HepG2 (cell line): ENCODE measurements around the gene H1-8. TPM values are rescaled to one million over a fixed set of nuclear protein-coding genes. Genes with fewer than 3 reads are reported as not detected.

Source experiments
- ATAC-seq: fragments of 200-7000 bp; cut with Tn5 transposase; 3 replicates; pipeline ENCODE4 v1.9.1; 2020; ENCODE audit warnings: mild to moderate bottlenecking, moderate library complexity
- BruUV-seq: library from RNA; stranded (reverse); fragments of 400-500 nt; replicated peaks from 2 replicates; lab custom pipeline; 2021; lab: Mats Ljungman, UMichigan
- CTCF ChIA-PET: fragments of 300-600 bp; formaldehyde crosslinking; extraction: SDS; loops from one replicate; lab custom pipeline; 2021; ENCODE audit warnings: low total read pairs, inconsistent platforms, low intra/inter-chr PET ratio; lab: Yijun Ruan, JAX
- POLR2A ChIA-PET: fragments of 350-600 bp; sonication (Branson Sonifier 250); formaldehyde crosslinking; loops from one replicate; lab custom pipeline; 2020; ENCODE audit warnings: antibody characterized with exemption, inconsistent platforms; lab: Yijun Ruan, JAX
- DNase-seq: peaks from one replicate; pipeline ENCODE4 v3.0.0-alpha.2; 2015; ENCODE audit warnings: low spot score
- FAIRE-seq: peaks from 3 replicates; lab custom pipeline; 2011; peaks lifted over from hg19 to GRCh38; lab: Jason Lieb, UNC
- H2AFZ ChIP-seq: one replicate; pipeline ENCODE4 v1.6.1; 2011; ENCODE audit warnings: low read length, inconsistent platforms
- H3K27ac ChIP-seq: fragments of 300-600 bp; 3 replicates; pipeline ENCODE4 v1.8.0; 2011; ENCODE audit warnings: mixed run types, mild to moderate bottlenecking, mixed read lengths, low read length, inconsistent platforms; ENCODE audit not compliant: insufficient read depth; ENCODE audit errors: extremely low read length
- H3K27me3 ChIP-seq, 2 experiments: fragments of 200-600 bp in 1 of 2; 2 replicates in 1 of 2; 3 replicates in 1 of 2; pipeline versions ENCODE4 v1.6.0 to v1.8.0; 2011; ENCODE audit warnings: low read length in 2 of 2, mild to moderate bottlenecking in 2 of 2, moderate library complexity in 2 of 2, inconsistent platforms in 1 of 2; ENCODE audit not compliant: insufficient read depth in 2 of 2, control insufficient read depth in 1 of 2
- H3K36me3 ChIP-seq, 2 experiments: fragments of 200-600 bp in 1 of 2; replicated peaks in 1 of 2; 2 replicates in 1 of 2; 3 replicates in 1 of 2; pipeline versions ENCODE4 v1.5.1 to v1.8.0; 2011; ENCODE audit warnings: low read length in 2 of 2, inconsistent platforms in 1 of 2; ENCODE audit not compliant: insufficient read depth in 2 of 2, control insufficient read depth in 1 of 2
- H3K4me1 ChIP-seq: 2 replicates; pipeline ENCODE4 v1.5.1; 2012; ENCODE audit warnings: low read length, inconsistent platforms; ENCODE audit not compliant: insufficient read depth
- H3K4me2 ChIP-seq: 2 replicates; pipeline ENCODE4 v1.6.0; 2011; ENCODE audit warnings: low read depth, low read length, inconsistent platforms
- H3K4me3 ChIP-seq, 3 experiments: fragments of 200-600 bp in 1 of 3; sonication (generic), shearing (Covaris generic) in 1 of 3; replicated peaks in 1 of 3; 2 replicates each; pipeline ENCODE4 v1.5.1; 2011 to 2016; ENCODE audit warnings: low read length in 3 of 3, inconsistent platforms in 2 of 3, low read depth in 2 of 3, mild to moderate bottlenecking in 2 of 3, control low read depth in 1 of 3, mixed read lengths in 1 of 3; ENCODE audit not compliant: insufficient read depth in 1 of 3
- H3K79me2 ChIP-seq: one replicate; pipeline ENCODE4 v1.6.1; 2011; ENCODE audit warnings: low read length, inconsistent platforms; ENCODE audit not compliant: insufficient read depth
- H3K9ac ChIP-seq: 2 replicates; pipeline ENCODE4 v1.6.0; 2011; ENCODE audit warnings: mild to moderate bottlenecking, low read depth, low read length, inconsistent platforms; ENCODE audit not compliant: insufficient read depth
- H3K9me3 ChIP-seq: 2 replicates; pipeline ENCODE4 v1.5.1; 2012; ENCODE audit warnings: mild to moderate bottlenecking, low read length
- H4K20me1 ChIP-seq: 2 replicates; pipeline ENCODE4 v1.6.0; 2011; ENCODE audit warnings: inconsistent platforms, mild to moderate bottlenecking, low read length, moderate library complexity; ENCODE audit not compliant: insufficient read depth
- AGO2 ChIP-seq: fragments of 200-400 bp; formaldehyde crosslinking; optimal IDR thresholded peaks from 2 replicates; pipeline ENCODE3; 2017; ENCODE audit warnings: mild to moderate bottlenecking, low read depth, low read length, moderate library complexity
- ATF1 ChIP-seq: IDR thresholded peaks from 2 replicates; pipeline ENCODE4 v1.6.1; 2016; ENCODE audit warnings: mild to moderate bottlenecking, control low read depth
- HNRNPLL ChIP-seq: fragments of 200-400 bp; formaldehyde crosslinking; IDR thresholded peaks from 2 replicates; pipeline ENCODE4 v1.6.1; 2017; ENCODE audit warnings: mild to moderate bottlenecking, low read depth, low read length; ENCODE audit not compliant: poor library complexity, severe bottlenecking
- TRIM22 ChIP-seq: fragments of 450-650 bp; IDR thresholded peaks from 2 replicates; pipeline ENCODE4 v1.6.1; 2017
- ZNF569 ChIP-seq: sonication (generic); formaldehyde crosslinking; IDR thresholded peaks from 2 replicates; pipeline ENCODE4 v1.5.0; 2020; ENCODE audit warnings: mild to moderate bottlenecking, missing genetic modification reagents, moderate library complexity, borderline replicate concordance
- ZNF605 ChIP-seq: sonication (generic); formaldehyde crosslinking; IDR thresholded peaks from 2 replicates; pipeline ENCODE4 v1.8.0; 2022; ENCODE audit warnings: mild to moderate bottlenecking, missing genetic modification reagents
- ZNF780A ChIP-seq: sonication (generic); formaldehyde crosslinking; IDR thresholded peaks from 2 replicates; pipeline ENCODE4 v1.8.0; 2022; ENCODE audit warnings: mild to moderate bottlenecking, missing genetic modification reagents, moderate library complexity
- WGBS: methylation state at CpG from one replicate; pipeline ENCODE4 v1.1.6; 2017; ENCODE audit warnings: low lambda C conversion rate; 5-methylcytosine and 5-hydroxymethylcytosine counted together
- in situ Hi-C: cut with HindIII; loops from 2 replicates; pipeline ENCODE4 v1.10.0; 2017; ENCODE audit warnings: low pct_unique_long_range_greater_than_20kb; ENCODE audit not compliant: extremely low pct_ligation_motif_present
- intact Hi-C: fragments of 100-400 bp; cut with micrococcal nuclease; formaldehyde crosslinking; loops from one replicate; pipeline ENCODE4 v1.10.0; 2022; ENCODE audit not compliant: unreplicated experiment
- polyA plus RNA-seq, 8 experiments: library from polyadenylated mRNA; depleted of rRNA in 3 of 8; stranded (reverse) in 7 of 8; unstranded in 1 of 8; fragments of >200 nt; fragmentation: Illumina TruSeq in 4 of 8; extraction: Trizol in 4 of 8; gene quantifications; 2 replicates each; pipeline versions ENCODE4 v1.2.1 to v1.2.3, GENCODE V29; 2011 to 2016; ENCODE audit warnings: low read depth in 4 of 8, missing spikeins in 1 of 8, mixed read lengths in 1 of 8; ENCODE audit not compliant: insufficient read depth in 1 of 8
- total RNA-seq, 5 experiments: library from RNA; depleted of rRNA; stranded (reverse); fragments of >200 nt; fragmentation: Illumina TruSeq; extraction: Trizol; gene quantifications; 2 replicates each; pipeline ENCODE4 v1.2.3, GENCODE V29; 2016; ENCODE audit warnings: low read depth in 1 of 5
- TF ChIP-seq, protein P1 (sequence below): sonication (generic); formaldehyde crosslinking; IDR thresholded peaks from 2 replicates; pipeline ENCODE4 v1.4.0; 2020; ENCODE audit warnings: mild to moderate bottlenecking, missing genetic modification reagents

Gene H1-8
- total and polyA plus RNA-seq, 2 of the 13 experiments (the other 11 are each of a cell fraction or from before 2014, with no cell fraction given), result 0.08 TPM; not detected in 1

DNA sequence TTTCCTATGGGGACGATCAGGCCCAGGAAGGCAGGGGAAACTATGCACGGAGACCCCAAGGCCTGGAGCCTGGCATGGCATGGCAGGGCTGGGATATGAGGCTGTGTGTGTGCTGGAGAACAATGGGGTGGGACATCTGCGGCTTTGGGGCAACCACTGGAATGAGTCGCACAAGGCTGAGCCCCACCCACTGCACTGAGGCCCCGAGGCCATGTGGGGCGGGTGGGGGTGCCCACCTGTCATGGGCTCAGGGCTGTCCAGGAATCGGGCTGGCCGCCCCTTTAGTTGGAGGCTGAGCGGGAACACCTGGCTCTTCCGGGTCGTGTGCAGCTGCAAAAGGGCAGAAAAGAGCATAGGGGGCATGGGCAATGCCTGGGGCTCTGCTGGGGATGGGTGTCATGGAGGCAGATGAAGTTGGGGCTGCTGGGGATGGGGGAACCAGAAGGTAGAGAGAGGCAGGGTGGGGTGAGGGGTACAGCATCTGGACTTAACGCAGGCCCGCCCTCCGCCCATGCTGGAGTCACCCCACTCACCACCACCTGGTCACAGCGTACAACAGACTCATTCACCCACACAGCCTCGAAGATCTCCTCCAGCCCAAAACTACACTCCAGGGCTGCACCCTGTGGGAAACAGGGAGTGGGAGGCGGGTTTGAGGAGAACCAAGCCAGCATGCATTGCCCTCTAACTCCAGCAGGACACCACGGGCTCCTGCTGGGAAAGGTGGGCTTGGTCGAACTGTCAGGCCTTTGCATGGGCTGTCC is 32.4 kb downstream of the H1-8 start (continued):
- TF ChIP-seq ZNF569 (CRISPR knock-in tag), result no peak
- no peak for TF ChIP-seq ATF1
- TF ChIP-seq, all 625 proteins: peak for 0

DNA sequence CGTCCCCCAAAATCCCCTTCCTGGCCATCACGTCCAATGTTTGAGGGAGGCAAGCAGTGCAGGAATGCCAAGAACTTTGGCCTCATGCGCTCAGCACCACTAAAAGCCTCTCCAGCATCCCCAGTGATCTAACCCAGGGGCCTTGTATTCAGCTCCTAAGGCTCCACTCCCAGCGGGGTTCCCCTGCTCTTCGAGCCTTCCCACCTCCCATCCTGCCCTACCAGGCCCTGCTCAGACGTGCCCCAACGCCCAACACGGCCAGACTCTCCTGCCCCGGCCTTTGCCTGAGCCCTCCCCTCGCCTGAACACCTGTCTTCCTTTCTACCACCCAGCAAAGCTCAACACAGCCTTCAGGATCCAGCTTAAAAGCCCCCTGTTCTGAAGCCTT is 33.0 kb downstream of the H1-8 start:
- ATAC-seq, result no peak
- peak; percentile 16 for TF ChIP-seq AGO2
- TF ChIP-seq, protein P1, sequence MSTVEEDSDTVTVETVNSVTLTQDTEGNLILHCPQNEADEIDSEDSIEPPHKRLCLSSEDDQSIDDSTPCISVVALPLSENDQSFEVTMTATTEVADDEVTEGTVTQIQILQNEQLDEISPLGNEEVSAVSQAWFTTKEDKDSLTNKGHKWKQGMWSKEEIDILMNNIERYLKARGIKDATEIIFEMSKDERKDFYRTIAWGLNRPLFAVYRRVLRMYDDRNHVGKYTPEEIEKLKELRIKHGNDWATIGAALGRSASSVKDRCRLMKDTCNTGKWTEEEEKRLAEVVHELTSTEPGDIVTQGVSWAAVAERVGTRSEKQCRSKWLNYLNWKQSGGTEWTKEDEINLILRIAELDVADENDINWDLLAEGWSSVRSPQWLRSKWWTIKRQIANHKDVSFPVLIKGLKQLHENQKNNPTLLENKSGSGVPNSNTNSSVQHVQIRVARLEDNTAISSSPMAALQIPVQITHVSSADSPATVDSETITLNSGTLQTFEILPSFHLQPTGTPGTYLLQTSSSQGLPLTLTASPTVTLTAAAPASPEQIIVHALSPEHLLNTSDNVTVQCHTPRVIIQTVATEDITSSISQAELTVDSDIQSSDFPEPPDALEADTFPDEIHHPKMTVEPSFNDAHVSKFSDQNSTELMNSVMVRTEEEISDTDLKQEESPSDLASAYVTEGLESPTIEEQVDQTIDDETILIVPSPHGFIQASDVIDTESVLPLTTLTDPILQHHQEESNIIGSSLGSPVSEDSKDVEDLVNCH, result no peak
- no peak for TF ChIP-seq TRIM22
- no peak for TF ChIP-seq ZNF780A
- 0 out of 2 replicates have a peak, but pooled peaks have one; percentile 35 for TF ChIP-seq ZNF605 (CRISPR knock-in tag)
- no peak for TF ChIP-seq HNRNPLL
- TF ChIP-seq, all 625 proteins: peak for 2
- peaks cover 12 to 14% of the 10 kb centered on the region in 2 experiments; a peak in 3 of 5 replicates for H3K36me3 ChIP-seq
- peaks cover 13% of the 10 kb centered on the region for H3K4me1 ChIP-seq
- CTCF ChIA-PET, result no interaction called here
- in situ Hi-C loops (no loop called here), intact Hi-C loops (no loop called here)
- no TSS peak for BruUV-seq
- no peak overlapping the region for H3K9ac ChIP-seq
- H3K4me3 ChIP-seq, result no peak overlapping the region
- no peaks in the 10 kb centered on the region for H3K9me3 ChIP-seq
- H3K79me2 ChIP-seq, result no peaks in the 10 kb centered on the region
- no peaks in the 10 kb centered on the region for H4K20me1 ChIP-seq
- 86% methylated on average over 8 of the region's 10 CpGs for WGBS
- POLR2A ChIA-PET, result interaction anchor here (1.5 to 2.4 kb wide), 2 partner anchors 17 to 19 kb away, joined by 5 to 20 read pairs; no protein-coding TSS in a partner anchor
- H2AFZ ChIP-seq, result no peak overlapping the region
- FAIRE-seq (no peak), DNase-seq (no peak)
- no peaks in the 10 kb centered on the region for H3K27me3 ChIP-seq
- no peak overlapping the region for H3K27ac ChIP-seq
- H3K4me2 ChIP-seq, result no peak overlapping the region
